Mucosa of gallbladder (tissue), 1 donor: ENCODE measurements around the gene DRICH1. TPM values are rescaled to one million over a fixed set of nuclear protein-coding genes. Genes with fewer than 3 reads are reported as not detected.
"Not testable (repeated sequence)": the region's sequence is repeated elsewhere in the genome, so short reads cannot be mapped to it uniquely, and the experiment has no call there.

Source experiments
- DNase-seq: peaks from one replicate; pipeline ENCODE4 v3.0.0-alpha.2; 2020; ENCODE audit warnings: low spot score
- total RNA-seq: library from RNA; stranded (reverse); gene quantifications from one replicate; pipeline ENCODE4 v1.2.1, GENCODE V29; 2021
- donor health status: DM: no; HTN: no; CAD: no.

Gene DRICH1, protein sequence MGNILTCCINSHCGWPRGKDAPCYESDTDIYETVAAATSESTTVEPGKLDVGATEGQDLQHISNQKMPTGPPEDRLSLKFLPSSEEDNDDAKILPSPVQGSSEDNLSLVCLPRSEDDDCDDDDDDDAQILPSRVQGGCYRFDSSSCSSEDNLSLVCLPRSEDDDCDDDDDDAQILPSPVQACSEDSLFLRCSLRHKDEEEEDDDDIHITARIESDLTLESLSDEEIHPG
- 1.1 TPM for total RNA-seq

DNA sequence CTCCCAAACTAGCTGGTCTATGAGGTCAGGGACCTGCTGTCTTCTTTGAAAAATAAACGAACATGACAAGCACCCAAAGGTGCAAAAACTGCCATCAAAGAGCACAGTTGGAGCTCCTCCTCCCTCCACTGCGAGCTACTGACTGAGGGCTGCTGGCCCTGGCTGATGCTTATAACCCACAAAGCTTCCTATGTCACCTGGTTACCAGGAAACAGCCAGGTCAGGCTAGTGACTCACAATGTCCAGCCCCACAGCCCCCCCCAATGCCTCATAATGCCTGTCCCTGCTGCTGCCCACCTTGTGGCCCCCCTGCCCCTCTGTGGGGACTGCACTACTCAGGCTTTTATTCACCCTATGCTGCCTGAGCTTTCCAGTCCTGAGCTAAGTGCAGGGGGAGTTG lies at the start of gene DRICH1:
Gene DRICH1 (minus strand): TSS at position 144 of the 400 bp plus-strand sequence. CDS start 298 bp downstream, outside the sequence.
- no peak for DNase-seq

DNA sequence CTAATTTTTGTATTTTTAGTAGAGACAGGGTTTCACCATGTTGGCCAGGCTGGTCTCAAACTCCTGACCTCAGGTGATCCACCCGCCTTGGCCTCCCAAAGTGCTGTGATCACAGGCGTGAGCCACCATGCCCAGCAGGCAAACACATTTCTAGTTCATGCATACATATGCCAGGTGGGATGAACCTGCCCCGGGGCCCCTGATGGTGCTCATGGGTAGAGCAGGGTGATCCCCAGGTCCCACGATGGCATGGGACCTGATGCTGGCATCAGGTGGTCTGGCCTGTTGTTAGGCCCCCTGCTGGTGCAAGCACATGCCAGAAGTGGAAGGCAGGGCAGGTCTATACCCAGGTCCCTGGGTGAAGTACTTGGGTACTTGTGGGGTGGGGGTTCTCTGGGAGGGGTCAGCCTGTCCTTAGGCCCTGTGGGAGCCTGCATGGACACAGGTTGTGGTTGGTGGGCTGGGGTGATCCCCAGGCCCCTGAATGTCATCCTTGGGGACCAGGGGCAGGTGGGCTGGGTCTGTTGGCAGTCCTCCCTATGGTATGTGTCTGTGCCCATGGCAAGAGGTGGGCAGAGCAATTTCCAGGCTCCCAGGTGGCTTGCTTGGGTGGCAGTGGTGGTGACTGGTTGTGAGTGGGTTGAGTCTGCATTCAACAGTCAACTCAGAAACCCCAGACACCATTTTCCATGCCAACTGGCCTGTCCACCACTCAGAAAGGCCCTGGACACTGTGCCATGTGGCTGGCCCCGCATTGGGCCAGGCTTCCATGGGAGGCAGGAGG lies 49.1 kb upstream of the DRICH1 start:
- no peak for DNase-seq

DNA sequence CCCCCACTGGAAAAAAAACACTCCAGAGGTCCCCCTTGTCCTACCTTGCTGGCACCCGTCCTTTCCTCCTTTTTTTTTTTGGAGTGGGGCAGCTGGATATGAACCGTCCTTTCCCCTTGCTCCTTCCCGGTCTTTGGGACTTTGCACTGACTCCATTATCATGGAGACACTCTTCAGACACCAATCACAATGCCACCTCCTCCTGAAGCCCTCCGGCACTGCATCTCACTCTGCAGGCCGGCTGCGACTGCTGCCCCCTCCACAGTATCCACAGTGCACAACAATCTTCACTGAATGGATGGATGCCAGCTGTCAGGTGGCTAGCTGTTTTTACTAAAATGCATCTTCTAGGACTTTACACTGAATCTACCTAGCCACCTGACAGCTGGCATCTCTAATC lies 46.0 kb upstream of the DRICH1 start:
- DNase-seq: no peak

DNA sequence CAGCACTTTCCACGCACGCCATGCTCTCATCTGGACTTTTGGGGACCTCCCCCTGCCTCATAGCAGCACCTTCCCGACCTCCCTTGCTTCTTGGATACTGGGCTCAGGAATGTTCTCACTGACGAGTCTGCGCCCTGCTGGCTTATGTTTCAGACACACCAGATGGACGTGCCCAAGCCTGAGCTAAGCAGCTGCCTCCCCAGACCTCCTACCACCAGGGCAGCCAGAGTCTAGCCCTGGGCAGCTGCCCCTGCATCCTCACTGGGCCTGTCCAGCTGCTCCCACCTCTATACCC lies 45.5 kb upstream of the DRICH1 start:
- no peak for DNase-seq

DNA sequence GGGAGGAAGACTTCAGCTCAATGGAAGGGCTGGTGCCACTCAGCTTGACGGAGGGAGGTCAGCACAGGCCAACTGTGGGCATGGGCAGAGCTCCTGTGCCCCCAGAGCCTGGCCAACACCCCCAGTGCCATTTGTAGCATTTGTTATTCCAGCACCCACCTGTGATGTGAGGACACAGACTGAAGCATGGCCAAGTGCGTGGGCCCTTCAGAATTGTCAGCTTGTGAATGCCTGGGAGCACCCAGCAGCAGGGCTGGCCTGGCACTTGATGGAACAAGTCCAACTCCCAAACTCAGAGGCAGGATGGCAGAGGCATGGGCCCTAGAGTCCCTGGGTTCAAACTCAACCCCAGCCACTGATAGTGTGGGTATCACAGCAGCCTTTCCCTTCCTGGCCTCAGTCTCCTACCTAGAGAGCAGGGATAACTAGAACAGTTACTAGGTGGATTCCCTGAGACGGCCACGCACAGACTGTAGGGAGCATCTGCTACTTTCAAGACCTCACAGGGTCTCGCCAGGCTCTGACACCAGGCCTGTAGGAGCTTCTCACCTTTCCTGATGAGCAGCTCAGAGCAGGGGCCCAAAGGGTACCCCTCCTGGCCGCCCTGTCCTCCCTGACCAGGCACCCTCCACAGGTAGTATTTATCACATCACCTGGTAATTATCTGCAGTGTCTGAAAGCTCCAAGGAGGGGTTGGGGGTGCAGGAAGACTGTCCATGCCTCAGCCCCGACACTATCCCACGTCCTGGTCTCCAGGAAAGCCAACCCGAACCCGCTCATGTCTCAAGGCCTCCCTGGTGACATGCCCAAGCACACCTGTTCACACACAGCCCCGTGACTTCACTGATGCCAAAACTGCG lies 45.0 kb upstream of the DRICH1 start:
- DNase-seq: not testable (repeated sequence)

DNA sequence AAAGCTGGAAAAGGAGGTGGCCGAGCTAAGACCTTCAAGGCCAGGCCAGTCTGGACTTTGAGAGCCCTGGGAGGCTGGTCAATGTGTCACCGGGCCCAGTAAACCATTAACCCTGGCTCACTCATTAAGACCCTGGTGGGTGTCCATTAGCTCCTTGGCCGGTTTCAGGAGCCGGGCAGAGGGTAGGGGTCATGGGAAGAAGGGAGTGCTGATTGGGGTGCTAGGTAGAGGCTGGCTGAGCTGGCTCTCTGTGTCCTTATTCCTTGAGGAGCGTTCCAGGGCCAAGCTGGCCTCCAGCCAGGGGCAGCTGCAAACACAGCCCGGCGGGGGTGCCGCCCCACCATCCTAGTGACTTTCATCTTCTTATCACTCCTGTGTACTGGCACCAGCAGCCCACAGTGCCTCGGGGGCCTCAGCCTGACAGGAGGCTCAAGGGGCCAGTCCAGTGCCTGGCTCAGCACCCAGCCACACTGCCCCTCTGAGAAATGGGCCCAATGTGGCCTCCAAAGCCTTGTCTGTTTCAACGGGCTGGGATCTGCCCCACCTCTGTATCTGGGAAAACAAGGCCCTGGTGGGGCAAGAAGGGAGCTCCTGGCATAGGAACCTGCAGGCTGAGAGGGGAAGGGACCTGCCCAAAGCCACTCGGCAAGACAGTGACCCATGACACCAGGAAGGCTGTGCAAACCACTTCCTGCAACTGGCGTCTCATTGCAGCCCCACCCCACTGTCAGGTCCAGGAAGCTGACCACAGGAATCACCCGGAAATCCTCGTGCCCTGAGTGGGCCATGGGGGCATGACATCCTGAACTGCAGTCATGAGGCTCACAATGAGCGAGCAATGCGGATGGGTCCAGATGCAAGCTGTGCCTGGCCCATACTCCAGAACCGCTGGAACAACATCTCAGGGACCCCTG lies 43.6 kb upstream of the DRICH1 start:
- DNase-seq: peak; percentile 51

DNA sequence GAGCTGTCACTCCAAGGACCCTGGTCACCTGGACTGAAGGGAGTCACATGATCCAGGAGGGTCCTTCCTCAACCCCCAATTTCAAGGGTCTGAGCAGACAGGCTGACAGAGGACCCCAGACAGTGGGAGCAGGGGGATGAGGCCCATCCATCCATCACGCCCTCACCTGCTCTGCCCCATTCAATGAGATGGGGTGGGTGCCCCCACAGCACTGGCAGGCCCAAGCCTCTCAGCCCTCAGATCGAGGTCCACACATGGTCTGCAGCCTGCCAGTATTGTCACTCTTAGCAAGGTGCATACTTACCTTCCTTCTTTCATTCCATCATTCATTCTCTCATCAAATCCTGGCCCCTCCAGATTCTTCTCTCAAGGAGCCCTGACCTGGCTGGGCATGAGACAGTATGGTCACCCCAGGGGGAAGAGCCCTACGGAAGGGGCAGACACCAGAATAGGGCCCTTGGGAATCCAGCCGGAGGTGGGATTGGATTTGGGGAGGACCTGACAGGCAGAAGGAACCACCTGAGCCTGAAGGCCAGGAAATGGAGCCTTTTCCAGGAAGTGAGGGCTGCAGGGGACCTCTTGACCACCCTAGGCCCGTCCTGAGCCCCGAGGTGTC lies 42.9 kb upstream of the DRICH1 start:
- not testable (repeated sequence) for DNase-seq

DNA sequence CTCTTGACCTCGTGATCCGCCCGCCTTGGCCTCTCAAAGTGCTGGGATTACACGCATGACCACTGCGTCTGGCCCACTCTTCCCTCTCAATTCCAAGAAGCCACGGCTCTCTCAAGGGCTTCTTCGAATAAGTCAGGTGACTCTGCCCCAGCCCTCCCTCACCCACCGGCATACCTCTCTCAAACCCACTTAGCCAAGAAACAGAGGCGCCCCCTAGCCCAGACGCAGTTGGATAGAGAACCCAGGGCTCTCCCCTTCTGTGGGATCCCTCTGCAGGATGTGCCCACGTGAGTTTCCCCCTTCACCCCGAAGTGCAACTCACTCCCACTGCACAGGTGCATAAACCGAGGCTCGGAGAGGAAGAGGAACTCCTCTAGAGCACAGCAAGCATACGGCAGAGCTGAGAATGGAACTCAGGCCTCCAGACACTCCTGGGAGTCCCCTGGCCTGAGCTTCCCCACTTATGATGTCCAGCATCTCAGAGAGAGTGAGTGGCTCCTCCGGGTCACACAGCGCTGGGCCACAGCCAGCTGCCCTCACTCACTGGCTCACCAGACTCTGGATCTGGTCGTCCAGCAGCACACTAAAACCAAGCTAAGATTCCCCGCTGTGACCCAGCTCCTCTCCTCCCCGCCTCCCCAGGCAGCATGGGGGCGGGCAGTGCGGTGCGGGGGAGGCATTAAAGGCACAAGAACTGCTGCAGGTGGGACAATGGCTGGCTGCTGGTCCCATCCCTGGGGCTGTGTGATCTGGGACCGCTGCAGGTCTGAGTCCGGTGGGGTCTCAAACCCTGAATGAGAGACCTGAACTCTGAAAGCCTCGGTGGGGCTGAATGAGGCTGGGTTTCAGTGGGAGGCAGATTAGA lies 41.9 kb upstream of the DRICH1 start:
- no peak for DNase-seq

DNA sequence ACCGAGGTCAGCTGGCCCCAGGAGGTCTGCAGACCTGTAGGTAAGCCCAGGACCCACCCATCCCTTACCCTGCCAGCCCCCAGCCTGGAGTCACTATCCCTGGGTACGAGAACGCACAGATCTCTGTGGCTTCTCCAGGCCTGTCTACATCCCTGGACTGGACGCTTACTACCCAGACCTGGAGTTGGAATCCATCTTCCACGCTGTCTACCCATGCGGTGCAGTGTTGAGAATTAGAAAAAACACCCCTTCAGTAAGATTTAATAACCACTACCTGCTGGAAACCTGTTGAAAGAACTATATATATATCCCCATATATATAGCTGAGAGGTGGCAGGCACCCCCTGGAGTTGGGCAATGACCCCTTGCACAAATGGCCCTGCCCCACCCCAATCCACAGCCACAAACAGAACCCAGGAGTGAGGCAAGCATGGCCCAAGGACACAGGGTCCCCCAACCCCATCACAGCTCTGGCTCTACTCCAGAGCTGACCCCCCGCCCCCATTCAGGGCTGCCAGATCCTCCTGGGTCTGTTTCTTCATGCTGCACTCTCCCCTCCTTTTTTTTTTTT lies 41.0 kb upstream of the DRICH1 start:
- DNase-seq: no peak

DNA sequence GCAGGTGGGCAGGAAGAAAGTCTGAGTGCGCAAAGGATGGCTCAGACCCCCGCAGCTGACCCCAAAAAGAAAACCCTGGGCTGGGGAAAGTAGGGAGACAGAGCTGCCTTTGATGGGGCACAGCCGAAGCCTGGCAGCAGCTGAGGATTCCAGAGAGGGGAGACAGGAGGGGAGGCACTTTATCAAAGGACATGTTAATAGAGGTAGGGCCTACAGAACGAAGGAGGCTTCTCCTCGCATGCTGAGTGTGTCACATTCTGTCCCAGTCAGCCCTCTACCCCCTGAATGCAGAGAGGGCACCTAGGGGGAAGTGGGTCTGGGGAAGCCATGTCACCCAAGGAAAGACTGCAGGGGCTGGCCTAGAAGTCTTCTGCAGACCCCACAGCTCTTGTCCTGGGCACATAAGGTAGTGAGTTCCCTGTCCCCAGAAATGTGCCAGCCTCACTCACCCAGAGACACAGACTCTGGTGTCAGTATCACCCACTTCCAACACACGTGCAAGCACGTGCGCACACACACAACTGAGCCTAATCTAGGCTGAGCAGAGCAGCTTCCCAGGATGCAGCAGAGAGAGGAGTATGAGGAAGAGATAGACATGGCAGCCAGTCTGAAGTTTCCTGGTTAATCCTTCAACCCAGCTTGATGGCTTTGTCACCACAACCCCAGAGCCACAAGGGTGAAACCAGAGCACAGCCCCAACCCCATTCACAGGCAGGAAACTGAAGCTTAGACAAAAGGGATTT lies 40.4 kb upstream of the DRICH1 start:
- DNase-seq: not testable (repeated sequence)

DNA sequence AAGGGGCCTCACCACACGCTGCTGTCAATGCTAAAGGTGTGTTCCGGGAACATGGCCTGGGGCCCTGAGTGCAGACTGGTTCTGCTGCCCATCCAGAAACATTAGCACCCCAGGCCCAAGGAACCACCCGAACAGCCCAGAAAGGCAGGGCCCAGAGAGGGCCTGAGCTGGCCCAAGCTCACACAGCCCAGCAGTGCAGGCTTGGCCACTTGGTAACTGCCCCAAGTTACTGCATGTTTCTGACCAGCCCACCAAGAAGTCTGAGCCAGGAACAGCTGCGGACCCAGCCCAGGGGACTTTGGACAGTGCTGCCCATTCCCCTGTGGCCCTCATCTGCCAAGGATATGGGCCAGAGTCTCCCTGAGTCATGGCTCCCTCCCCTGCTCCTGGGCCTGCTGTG lies 39.3 kb upstream of the DRICH1 start:
- not testable (repeated sequence) for DNase-seq

DNA sequence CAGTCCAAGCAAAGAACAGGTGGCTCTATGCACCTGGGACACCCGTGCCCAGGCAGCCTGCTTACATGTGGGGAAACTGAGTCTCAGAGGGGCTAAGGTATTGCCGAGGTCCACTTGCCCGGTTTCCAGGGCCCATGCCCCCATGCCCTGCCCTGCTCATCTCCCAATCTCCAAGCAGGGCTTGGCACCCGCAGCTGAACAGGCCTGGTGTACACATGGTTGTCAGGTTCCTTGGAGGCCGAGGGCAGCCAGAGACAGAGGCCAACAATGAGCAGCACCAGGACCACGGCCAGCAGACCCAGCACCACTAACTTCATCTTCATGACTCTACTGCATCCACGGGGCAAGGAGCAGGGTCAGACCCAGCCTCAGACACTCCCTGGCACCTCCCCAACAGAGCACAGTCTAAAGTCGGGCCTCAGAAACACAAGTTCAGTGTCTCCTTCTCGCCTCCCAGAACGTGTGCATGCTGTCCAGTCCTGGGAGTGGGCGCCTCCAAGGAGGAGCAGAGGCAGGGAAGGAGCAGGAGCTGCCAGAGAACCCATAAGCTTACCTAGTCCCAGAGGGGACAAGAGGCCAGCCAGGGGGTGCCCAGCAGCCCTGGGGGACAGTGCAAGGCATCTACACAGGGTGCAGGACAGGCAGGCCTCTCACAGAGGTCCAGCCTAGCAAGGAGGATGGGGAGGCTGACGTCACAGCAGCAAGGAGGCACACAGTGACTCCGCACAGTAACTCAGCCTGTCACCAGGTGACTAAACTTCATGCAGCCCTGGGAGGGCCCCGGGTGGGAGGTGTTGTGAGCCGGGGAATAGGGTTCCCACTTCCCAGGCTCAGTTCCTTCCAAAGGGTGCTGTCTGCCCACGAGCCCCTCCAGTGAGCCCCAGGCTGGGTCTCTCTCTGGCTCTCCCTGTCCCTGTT lies 38.5 kb upstream of the DRICH1 start:
- no peak for DNase-seq

DNA sequence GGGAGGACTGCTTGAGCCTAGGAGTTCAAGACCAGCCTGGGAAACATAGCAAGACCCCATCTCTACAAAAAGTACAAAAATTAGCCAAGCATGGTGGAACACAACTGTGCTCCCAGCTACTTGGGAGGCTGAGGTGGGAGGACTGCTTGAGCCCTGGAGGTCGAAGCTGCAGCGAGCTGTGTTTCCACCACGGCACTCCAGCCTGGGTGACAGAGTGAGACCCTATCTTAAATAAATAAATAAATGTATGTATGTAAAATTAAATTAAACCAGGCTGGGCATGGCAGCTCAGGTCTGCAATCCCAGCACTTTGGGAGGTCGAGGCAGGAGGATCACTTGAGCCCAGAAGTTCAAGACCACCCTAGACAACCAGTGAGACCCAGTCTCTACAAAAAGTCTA lies 28.3 kb upstream of the DRICH1 start:
- not testable (repeated sequence) for DNase-seq

DNA sequence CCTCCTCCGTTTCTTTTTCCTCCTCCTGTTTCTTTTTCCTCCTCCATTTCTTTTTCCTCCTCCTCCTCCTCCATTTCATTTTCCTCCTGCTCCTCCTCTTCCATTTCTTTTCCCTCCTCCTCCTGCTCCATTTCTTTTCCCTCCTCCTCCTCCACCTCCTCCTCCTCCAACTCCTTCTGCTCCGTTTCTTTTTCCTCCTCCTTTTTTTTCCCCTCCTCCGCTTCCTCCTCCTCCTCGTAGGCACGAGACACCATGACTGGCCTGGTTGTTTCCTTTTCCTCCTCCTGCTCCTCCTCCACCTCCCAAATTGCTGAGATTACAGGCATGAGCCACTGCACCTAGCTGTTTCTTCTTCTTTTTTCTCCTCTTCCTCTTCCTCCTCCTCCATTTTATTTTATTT lies 25.6 kb upstream of the DRICH1 start:
- DNase-seq: no peak

DNA sequence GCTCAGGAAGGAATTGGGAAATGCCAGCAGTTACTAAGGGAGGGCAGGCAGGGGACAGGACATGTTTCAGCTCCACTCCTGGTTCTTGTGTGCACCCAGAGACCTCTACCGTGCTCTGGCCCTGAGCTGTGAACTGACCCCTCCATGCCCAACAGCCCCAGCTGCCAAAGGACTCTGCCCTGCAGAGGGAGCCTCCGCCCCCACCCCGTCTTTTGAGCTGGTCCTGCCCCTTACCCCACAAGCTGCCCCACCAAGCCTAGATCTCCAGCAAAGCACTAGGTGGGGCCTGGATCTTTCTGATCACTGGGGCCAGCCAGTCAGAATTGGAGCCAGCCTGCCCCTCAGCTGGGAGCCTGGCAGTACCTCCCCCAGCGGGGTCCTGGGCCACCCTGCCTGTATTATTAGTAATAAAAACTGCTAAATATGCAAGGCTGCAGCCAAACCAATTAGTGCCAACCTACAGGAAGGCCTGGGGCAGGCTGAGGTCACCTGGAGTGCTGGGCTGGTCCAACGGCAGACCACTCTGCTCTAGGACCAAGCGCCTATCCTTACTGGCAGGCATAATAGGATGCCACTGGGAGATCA lies 23.9 kb upstream of the DRICH1 start:
- DNase-seq: no peak

DNA sequence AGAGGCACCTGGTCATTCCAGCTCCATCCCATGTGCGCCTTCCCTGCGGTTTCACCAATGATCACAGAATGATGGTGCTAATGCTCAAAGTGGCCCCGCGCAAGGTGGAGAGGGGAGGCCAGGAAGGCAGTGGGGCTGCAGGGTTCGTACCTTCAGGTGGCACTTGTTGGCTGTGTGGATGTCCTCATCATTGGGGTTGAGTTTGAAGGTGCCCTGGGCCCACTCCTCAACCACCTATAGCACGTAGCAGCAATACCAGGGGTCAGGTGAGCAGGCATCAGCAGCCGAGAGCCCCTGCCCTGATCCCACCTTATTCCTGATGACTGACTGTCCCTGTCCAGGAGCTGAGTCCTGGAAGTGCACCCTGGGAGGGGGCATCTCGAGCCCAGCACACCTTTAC lies 20.6 kb upstream of the DRICH1 start:
- DNase-seq: no peak

DNA sequence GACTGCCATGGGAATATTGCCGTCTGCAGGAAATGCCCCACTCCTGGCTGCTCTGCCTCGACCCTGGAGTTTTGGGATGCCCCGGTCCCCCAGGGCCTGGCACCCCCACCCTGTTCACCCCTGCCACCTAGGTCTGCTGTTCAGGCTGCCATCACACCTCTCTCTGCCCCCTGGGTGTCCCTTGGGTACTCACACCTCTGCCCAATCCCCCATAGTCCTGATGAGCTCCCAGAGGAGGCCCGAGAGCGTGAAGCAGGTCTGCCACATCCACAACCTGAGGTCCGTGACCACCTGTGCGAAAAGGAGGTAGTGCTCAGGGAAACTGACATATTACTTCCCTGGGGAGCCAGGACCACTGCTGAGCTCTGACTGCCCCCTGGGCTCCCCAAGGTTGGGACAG lies 20.2 kb upstream of the DRICH1 start:
- DNase-seq: no peak

DNA sequence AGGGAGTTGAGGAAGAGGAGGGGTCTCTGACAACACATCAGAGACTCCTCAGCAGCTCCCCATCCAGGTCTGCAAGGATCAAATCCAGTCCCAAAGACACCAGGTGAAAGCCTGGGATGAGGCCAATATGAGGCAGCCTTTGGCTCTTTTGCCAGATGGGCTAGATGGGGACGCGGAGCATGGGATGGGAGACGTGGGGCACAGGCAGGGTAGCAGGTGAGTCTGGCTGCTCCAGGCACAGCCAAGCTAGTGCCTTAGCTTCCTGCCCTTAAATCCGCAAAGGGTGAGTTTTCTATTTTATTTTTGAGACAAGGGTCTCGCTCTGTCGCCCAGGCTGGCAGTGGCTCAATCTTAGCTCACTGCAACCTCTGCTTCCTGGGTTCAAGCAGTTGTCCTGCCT lies 19.6 kb upstream of the DRICH1 start:
- DNase-seq: no peak
